ENCODE measurements around the gene SLC6A8.
"Not testable (repeated sequence)": the region's sequence is repeated elsewhere in the genome, so short reads cannot be mapped to it uniquely, and the experiment has no call there.

SLC6A8 gene

GRCh38 chrX:153744210-153745066, 56.7 kb downstream of the SLC6A8 start:
- H3K4me3 ChIP-seq: no peak overlapping the region
- no peak overlapping the region for H3K27ac ChIP-seq
- H3K36me3 ChIP-seq (ENCODE audit: insufficient read depth, low read length): no peaks in the 10 kb centered on the region
- no peak for DNase-seq (ENCODE audit: low read depth, low spot score)
- TF ChIP-seq FOXP2 (optimal IDR thresholded peaks at IDR 0.05; ENCODE audit: control extremely low read depth, extremely low read length, insufficient read depth) (no peak), POLR2AphosphoS5 (IDR thresholded peaks at IDR 0.05; ENCODE audit: borderline replicate concordance, low read depth, low read length) (no peak), EZH2 (IDR thresholded peaks at IDR 0.05) (no peak)
- H3K9me3 ChIP-seq (ENCODE audit: low read depth, low read length): no peaks in the 10 kb centered on the region
- H3K9ac ChIP-seq (ENCODE audit: insufficient read length): no peak overlapping the region

- not testable (repeated sequence) for DNase-seq (ENCODE audit: low read depth, low spot score); H3K36me3 ChIP-seq (ENCODE audit: insufficient read depth, low read length); H3K27ac ChIP-seq; H3K9me3 ChIP-seq (ENCODE audit: low read depth, low read length); H3K9ac ChIP-seq (ENCODE audit: insufficient read length); H3K4me3 ChIP-seq
Measured at GRCh38 chrX:153745067-153745433, 57.3 kb downstream of the SLC6A8 start.

All from SK-N-MC (cell line).